Activated effector memory CD4-positive, alpha-beta T cell treated with anti-CD3 and anti-CD28 coated beads, Interleukin-2, amount 50 U/mL, for 16 hours (primary cell): ENCODE results near the gene ILK.
A peak's percentile ranks its signal among the peaks of the same experiment; 100 is the strongest.

Source experiments
- DNase-seq: peaks from one replicate; pipeline ENCODE4 v3.0.0-alpha.2; 2020

The ILK gene

DNA sequence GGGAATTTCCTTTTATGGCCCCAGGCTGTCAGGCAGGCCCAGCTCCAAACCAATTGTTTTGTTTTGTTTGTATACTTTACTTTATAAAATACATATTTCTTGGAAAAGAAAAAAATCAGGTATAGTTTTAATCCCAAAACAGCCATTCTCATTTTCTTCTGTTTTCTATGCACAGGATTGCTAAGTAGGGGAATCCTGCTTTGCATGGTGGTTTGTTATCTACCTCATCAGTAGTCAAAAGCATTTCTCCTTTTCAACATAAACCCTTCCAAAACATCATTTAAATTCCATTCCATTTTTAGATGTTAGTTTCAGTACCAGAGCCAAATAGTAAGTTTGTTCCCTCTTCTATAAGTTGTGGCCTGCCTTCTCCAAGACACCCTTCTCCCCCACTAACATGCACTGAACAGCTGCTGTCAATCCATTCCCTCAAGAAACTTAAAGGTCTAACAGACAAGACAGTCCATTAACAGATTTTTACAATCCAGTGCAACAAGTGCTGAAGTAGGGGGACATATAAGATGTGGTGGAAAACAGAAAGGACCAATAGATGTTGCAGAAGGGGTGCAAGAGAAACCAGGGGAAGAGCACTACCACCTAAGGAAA lies 3.7 kb downstream of the ILK start:
- DNase-seq: no peak

DNA sequence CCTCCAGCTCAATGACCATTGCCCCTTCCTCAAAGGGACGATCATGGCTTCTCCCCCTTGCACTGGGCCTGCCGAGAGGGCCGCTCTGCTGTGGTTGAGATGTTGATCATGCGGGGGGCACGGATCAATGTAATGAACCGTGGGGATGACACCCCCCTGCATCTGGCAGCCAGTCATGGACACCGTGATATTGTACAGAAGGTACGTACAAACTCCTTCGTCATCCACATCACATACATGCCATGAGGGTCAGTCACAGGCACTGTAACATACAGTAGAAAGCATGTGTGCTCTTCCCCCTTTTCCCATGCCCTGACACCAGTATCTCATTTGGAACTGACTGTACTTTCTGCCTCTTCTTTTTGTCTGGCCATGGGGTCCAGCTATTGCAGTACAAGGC lies 4.4 kb downstream of the ILK start:
- peak; percentile 49 for DNase-seq

DNA sequence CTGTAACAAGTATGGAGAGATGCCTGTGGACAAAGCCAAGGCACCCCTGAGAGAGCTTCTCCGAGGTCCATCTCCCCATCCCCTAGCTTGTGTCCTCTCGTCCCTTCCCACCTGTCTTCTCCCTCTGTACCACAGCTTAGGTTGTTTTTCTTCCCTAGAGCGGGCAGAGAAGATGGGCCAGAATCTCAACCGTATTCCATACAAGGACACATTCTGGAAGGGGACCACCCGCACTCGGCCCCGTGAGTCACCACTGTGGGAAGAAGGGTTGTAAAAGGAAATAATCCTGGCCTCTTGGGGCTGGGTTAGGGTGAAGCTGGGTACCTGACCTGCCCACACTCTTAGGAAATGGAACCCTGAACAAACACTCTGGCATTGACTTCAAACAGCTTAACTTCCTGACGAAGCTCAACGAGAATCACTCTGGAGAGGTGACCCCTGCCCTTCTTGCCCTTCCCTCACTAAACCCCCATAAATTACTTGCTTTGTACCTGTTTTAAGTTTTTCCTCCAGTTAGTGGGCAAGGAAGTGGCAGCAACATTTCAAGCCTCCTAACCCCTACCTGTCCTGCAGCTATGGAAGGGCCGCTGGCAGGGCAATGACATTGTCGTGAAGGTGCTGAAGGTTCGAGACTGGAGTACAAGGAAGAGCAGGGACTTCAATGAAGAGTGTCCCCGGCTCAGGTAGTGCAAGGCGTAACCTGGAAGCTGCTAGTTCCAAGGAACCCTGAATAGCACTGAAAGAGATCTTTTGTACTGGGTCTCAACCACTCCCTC lies 5.3 kb downstream of the ILK start:
- peak; percentile 54 for DNase-seq

DNA sequence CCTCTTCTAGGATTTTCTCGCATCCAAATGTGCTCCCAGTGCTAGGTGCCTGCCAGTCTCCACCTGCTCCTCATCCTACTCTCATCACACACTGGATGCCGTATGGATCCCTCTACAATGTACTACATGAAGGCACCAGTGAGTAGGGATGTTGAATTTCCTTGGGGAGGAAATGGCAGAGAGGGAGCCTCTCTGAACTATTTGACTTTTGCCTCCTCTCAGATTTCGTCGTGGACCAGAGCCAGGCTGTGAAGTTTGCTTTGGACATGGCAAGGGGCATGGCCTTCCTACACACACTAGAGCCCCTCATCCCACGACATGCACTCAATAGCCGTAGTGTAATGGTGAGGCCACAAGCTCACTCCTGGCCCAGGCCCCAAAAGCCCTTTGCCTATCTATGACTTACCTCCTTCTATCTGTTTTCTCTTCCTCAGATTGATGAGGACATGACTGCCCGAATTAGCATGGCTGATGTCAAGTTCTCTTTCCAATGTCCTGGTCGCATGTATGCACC lies 6.0 kb downstream of the ILK start:
- DNase-seq: peak; percentile 56

DNA sequence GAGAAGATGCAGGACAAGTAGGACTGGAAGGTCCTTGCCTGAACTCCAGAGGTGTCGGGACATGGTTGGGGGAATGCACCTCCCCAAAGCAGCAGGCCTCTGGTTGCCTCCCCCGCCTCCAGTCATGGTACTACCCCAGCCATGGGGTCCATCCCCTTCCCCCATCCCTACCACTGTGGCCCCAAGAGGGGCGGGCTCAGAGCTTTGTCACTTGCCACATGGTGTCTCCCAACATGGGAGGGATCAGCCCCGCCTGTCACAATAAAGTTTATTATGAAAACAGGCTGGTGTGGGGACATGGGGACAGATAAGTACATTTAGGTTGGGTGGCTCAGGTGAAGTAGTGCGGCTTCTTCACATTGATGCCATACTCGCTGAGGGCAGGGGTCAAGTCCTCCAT lies 7.0 kb downstream of the ILK start:
- peak; percentile 63 for DNase-seq

DNA sequence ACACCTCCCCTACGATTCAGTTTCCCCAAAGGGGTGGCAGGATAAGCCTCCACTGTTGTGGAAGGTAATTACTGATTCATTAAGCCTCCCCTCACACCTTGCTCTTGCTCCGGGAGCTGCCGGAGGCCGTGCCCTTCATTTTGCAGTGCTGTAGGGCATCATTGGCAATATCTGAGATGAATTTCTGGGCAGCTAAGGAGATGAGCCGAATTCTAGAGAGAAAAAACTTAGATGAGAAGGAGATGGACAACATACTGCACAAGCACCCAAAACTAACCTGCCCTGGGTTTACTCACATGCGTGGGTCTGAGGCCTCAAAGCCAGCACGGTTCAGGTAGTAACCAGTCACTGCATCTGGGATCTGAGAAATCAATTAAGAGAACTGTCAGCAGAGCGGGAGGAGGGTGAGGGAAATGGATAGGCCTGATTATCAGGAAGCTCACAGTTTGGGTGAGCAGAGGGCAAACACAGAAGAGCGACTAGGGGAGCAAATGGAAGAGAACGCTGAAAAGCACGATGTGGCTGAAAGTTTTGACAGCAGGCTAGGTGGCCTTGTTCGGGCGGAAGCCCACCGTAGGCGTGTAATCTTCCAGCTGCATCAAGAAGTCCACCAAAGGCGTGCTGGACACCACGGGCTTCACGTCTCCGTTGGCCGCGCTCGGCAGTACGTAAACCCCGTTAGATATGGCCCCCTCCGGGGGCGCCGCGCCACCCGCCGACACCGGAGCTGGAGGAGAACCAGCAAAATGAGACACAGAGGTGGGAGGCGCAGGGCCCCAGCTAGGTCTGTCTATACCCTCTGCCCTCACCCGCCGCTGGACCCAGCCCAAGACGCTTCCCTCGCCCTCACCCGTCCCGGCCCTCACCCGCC lies 7.8 kb downstream of the ILK start:
- DNase-seq: peak; percentile 64

DNA sequence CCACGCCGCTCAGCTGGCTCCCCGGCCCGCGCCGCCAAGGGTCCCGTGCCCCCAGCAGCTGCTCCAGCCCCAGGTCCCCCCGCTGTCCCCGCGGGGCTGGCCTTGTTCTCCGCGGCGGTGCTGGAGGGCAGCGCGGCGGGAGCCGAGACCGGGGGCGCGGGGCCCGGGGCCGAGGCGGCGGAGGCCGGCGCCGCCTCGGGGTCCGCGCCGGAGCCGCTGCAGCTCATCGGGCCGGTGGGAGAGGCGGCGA lies 8.3 kb downstream of the ILK start:
- DNase-seq: no peak

DNA sequence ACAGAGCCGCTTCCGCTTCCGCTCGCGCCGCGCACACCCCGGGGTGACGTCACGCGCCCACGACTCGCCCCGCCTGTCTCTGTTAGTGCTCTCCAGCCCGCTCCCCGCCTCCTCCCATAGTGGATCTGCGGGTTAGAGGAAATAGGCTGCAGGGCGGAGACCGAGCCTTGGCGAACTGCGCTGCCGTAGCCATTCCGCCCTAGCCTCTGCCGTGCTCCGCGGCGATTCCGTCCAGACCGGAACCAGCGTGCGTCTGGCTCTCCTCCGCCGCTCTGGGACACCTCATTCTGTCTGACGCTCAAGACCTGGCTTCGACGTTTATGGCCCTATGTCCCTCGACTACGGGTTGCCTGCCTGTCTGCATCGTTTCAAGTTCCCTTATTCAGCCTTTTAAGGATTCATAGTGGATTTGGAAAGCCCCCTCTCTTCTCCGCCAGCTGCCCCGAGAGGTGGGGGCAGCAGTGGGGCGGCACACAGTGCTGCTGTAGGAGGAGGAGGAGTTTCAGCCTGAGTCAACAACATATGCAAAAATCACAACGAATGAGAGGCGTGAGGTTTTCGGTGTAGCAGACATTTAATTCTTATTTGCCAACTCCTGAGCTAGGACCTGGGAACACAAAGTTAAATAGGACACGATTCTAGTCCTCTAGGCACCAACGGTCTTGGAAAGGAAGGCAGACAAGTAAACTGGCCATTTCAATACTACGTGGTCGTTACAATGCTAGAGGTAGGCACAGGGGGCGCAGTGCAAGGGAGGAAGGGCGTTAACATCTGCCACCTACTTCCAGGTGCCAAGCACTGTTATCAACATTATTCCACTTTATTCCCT lies 8.9 kb downstream of the ILK start, which contains the start of gene TAF10:
Gene TAF10, minus strand, starts transcription at position 4 of the 829 bp plus-strand sequence. CDS start 27 bp downstream, outside the sequence.
- peak; percentile 98 for DNase-seq

DNA sequence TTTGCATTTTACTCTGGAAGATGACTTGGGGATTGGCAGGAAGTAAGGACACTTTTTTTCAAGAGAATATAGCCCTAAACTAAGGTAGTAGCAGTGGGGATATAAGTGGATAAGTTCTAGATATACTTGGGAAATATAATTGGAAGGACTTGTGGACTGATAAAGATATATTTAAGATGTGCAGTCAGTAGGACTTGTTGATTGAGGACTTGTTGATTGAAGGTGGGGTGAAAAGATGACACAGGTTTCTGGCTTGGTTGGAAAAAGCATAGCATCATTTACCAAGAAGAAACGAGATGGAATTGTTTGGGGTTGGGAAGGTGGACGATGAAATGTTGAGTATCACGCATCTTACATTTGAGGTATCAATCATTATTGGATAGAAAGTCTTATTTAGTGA lies 9.9 kb downstream of the ILK start:
- no peak for DNase-seq

DNA sequence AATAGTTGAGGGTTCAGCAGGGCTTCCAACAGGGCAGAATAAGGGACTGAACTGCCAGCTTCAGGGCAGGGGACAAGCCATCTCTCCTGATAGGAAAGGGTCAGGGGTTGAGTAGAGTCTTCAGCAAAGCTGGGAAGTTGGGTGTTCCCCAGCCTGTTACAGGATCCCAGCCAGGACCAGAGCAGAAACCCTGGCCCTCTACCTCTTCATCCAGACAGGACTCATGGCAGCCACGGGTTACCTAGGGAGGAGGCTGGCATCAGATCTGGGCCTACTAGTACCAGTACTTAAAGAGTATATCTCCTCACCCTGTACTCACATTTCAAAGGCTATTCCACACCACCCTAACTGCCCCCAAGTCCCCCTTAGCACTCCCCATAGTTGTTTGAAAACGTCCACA lies 10.9 kb downstream of the ILK start:
- peak; percentile 49 for DNase-seq

DNA sequence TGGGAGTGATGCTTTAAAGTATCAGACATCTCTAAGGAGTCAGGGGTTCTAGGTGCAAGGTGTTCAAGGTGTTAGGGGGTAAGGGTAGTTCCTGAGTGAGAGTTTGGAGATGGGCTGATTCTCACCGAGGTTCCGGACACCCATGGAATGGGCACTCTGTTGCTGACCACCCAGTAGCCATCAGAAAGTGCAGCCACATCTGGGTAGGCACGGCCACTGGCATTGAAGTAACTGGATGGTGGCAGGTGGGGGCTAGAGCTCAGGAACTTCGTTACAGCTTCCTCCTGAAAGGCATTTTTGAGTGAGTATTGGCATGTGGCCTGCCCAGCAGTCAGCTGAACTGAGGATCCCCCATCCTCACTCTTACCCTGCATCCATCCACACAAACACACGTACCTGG lies 11.5 kb downstream of the ILK start:
- DNase-seq: peak; percentile 41

DNA sequence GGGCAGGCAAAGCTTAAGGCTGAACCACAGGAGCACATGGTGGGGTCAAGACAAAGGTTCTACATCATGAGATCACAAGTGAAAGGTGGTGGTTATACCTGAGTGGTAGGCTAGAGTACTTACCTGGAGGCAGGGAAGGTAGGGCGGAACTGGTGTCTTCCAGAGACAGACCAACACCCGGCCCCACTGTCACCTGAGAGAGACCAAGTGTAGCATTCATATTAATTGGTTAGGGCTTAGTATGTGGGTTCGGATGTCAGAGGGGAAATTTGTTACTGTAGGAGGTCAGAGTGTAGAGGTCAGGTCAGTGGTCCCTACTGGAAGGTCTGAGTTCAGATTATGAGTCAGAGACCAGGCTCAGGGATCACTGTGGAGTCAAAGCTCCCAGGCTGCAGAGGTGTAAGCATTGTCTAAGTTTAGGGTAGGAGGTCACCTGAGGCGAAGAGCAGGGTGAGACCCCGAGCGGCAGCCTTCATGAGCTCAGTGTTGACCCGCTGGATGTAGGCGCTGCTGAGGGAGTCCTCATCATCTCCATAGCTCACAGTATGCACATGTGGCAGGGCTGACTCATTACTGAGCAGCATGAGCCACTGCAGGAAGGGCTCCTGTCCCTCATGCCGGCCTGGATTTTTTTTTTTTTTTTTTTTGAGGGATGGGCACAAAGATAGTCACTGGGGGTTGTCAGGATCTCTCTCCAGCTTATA lies 12.5 kb downstream of the ILK start:
- peak; percentile 33 for DNase-seq

DNA sequence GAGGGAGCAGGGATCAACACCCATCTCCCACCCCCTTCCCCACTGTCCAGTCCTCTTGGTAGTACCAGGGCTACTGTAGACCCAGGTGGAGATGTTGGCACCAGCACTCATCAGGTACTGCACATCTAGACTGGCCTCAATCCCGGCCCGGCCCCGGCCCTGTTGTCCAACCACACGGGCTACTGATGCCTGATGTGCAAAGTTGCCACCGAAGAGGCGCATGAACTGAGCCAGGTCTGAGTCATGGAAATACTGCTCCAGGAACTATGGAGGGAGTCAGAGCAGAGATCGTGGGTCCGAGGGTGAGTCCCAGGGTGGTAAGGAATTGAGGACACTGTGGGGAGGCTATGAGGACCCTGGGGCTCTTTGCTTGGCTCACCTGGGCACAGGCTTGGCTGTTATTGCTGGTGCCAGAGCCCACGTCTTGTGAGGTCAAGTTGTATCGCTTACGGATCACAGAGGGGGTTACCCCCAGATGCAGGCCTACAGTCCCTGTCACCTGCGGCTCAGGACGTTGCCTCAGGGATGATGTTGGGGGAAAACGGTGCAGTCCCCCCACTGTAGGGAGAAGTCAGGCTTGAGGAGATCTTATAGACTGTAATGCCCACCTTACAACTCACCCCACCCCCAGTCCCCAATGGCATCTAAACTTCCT lies 13.1 kb downstream of the ILK start:
- peak; percentile 54 for DNase-seq

DNA sequence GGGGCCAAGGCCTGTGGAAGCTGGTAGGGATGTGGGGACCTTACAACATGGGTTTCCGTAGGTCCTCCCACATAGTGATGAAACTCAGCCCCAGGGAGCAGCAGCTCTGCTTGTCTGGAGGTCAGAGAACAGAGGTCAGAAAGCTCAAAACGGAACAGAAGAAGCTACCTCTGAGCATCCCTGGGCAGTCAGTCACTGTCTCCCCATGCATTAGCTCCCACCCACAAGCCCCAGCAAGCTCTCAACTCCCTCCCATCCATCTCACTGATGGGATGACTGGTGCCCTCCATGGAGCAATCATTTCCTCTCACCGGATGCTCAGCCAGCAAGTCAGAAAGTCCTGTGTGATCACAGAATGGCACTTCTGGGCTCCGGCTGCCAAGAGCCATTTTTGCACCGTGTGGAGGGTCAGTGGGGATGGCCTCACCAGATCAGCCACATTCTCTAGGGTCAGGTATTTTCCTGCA lies 13.8 kb downstream of the ILK start:
- DNase-seq: peak; percentile 57

DNA sequence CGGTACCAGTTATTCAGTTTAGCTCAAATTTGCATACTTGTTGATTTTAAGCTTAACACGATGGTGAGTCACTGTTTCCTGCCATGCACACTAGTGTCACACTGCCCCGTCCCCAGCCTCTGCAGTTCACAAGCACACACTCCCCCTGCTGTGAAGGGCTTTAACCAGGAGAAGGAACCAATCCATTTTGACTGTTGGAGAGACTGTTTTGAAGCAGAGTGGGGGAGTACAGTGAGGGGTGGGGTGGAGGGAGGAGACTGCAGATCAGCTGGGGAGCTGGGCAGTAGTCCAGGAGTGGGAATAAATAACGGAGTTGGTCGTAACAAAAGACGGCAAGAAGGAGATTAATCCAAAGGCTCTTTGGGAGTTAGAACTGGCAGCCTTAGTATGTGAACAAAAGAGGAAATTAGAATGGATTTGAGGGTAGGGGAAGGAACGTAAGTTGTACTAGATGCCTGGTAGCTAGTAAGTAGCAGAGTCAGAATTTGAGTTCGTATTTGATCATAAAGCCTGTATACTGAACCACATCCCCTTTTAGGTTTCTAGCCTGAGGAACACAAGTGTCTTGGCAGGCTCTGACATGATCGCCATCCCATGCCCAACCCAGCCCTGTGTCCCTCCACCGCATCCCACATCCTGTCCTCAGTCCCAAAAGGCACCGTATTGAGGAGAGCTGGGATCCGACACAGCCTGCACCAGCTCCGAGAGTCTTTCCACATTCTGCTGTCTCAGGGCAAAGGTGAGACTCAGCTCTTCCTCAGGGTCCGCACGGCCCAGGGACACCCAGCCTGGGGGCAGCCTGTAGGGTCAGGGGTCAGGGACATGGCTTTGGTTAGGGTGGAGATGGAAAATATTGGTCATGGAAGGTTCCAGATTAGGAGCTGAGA lies 14.8 kb downstream of the ILK start:
- DNase-seq: peak; percentile 90

DNA sequence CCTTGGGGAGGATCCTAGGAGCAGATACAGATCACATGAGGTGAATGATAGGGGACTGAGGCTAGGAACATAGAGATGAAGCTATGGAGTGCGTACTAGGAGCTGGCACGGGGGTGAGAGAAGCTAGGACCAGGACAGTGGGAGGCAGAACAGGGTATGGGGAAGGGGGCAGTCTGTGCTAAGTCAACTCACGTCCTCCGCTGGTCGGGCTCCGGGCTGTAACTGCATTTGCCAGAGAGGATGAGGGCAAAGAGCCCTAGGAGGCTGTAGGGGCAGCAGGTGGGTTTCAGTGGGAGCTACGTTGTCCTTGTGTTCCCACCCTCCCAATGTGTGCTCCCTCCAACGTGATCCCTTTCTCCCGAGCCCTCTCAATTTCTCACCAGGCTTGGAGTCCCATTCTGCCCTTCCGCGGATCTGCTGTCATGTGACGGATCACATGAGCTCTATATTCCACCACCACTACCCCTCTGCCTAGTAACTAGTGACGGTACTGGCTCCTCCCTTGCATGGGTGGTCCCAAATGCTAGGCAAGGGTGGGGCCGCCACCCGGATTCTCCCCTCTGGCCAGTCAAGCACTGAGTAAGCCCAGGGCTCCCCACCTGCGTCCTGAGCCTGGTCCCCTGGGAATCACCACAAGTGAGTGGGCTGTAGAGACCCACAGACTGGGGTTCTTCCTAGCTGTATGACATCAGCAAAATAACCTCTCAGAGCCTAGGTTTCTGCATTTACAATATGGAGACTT lies 15.6 kb downstream of the ILK start, which contains the start of gene TPP1:
Gene TPP1, minus strand, starts transcription at position 419 of the 742 bp plus-strand sequence. Its CDS starts 22 bp downstream, at position 397.
- DNase-seq: peak; percentile 95

DNA sequence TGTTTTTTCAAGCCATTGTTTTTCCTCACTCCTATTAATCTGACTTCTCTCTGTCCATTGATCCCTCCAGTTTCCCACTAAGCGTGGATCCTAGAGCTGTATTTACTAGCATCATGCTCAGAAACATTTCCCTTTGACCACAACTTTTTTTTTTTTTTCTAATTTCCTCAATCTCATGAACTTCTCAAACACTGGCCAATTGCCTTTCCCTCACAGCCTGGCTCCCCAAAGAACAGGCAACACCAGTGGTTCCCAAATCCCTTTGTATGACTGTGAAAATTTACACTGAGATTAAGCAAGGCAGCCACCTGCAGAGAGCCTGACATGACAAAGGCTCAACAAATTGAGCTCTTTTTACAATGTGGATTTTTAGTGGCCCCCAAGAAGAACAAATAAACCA lies 17.1 kb downstream of the ILK start:
- DNase-seq: no peak

DNA sequence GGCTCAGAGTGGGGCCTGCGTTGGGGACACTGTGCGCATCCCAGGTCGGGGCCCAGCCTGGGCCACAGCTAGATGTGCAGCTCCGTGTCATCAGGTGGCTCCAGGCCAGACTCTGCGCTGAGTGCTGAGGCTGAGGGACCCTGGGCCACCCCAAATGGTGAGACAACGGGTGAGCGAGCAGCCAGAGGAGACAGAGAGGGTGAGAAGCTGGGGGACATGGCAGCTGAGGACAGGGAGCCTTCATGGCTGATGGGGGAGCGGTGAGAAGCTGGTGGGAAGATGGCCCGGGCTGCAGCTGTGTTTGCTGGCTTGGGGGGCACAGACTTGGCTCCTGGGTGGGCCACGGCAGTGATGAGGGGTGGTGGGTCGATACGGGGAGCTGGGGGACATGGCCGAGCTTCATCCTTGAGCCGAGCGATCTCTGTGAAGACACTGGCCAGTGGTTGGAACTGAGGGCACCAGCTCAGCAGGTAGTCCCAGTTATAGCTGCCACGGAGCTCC lies 18.2 kb downstream of the ILK start:
- DNase-seq: peak; percentile 54
